ENCODE results near the gene TMEM233. TPM values are rescaled to one million over a fixed set of nuclear protein-coding genes. Genes with fewer than 3 reads are reported as not detected.

The TMEM233 gene
- polyA plus RNA-seq, 3 donors: not detected

DNA sequence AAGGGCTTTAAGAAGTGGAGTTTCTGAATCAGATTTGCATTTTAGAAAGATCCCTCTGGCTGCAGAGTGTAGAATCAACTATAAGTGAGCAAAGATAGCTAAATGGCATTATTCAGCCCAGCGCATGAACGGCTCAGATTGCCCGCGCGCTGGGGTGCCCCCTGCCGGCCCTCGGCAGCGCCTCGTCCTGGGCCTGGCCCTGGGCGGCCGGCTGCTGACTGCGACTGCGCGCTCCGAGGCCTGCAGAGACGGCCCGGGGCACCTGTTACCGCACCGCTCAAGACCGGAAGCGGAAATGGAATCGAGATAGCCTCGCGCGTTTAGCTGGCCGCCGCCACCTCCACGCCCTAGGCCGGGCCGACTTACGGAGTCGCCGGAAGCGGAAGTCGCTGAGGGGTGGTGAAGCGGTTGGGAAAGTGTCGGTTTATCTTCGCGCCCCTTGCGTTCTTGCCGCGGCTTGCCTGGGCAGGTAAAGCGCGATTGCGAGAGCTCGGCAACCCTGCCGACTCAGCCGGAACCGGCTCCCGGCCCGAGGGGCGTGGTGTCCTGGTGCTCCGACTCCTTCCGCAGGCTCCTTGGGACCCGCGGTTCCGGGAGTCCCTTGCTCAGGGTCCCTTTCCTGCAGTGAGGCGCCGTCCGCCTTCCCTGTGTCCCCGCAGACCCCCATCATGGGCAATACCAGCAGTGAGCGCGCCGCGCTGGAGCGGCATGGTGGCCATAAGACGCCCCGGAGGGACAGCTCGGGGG, 74.2 kb downstream of the TMEM233 start, which contains the start of gene PRKAB1:
Gene PRKAB1, plus strand, starts transcription at position 557 of the 747 bp plus-strand sequence. Its CDS starts 112 bp downstream, at position 669.
- H3K9ac ChIP-seq (ENCODE audit: insufficient read depth, low read length, poor library complexity, severe bottlenecking): peak within 1 kb of the TSS; percentile 97
- peaks cover 8% of the 10 kb centered on the region for H4K20me1 ChIP-seq (ENCODE audit: insufficient read depth, low read length)
- peaks cover 0 to 2% (median 2%) of the 10 kb centered on the region in 3 donors for H3K27me3 Mint-ChIP-seq (ENCODE audit: low read depth in 3 of 3)
- H3K36me3 Mint-ChIP-seq: peaks cover 27 to 28% of the 10 kb centered on the region in 2 donors
- H2AFZ ChIP-seq (ENCODE audit: insufficient read depth, low read depth, low read length, poor library complexity, severe bottlenecking): peak within 1 kb of the TSS; percentile 99
- peaks cover 35% of the 10 kb centered on the region for H3K4me1 Mint-ChIP-seq
- H3K27ac Mint-ChIP-seq: peak within 1 kb of the TSS; percentile 88 to 96 (median 92)
- peak within 1 kb of the TSS; percentile 88 to 92 for H3K4me3 Mint-ChIP-seq
- peaks cover 0 to 3% (median 0%) of the 10 kb centered on the region in 7 donors for H3K9me3 Mint-ChIP-seq
- peak within 1 kb of the TSS; percentile 87 for H3K4me2 ChIP-seq (replicated peaks; ENCODE audit: extremely low read depth, low read length, poor library complexity, severe bottlenecking)
- intact Hi-C loops (cut with micrococcal nuclease): no loop called here
- H3K79me2 ChIP-seq (ENCODE audit: insufficient read depth, low read length): peaks cover 59% of the 10 kb centered on the region
- H3K27me3 ChIP-seq (ENCODE audit: control insufficient read depth in 2 of 2, insufficient read depth in 2 of 2, low read length in 2 of 2): no peaks in the 10 kb centered on the region
- H3K4me3 ChIP-seq (replicated peaks in 1 of 3; ENCODE audit: low read depth in 2 of 3, low read length in 3 of 3): peak within 1 kb of the TSS; percentile 74 to 98 (median 93)
- peaks cover 28 to 37% of the 10 kb centered on the region in 2 donors for H3K4me1 ChIP-seq (ENCODE audit: control insufficient read depth in 1 of 2, insufficient read depth in 2 of 2, low read length in 2 of 2)
- TF ChIP-seq, protein P1, sequence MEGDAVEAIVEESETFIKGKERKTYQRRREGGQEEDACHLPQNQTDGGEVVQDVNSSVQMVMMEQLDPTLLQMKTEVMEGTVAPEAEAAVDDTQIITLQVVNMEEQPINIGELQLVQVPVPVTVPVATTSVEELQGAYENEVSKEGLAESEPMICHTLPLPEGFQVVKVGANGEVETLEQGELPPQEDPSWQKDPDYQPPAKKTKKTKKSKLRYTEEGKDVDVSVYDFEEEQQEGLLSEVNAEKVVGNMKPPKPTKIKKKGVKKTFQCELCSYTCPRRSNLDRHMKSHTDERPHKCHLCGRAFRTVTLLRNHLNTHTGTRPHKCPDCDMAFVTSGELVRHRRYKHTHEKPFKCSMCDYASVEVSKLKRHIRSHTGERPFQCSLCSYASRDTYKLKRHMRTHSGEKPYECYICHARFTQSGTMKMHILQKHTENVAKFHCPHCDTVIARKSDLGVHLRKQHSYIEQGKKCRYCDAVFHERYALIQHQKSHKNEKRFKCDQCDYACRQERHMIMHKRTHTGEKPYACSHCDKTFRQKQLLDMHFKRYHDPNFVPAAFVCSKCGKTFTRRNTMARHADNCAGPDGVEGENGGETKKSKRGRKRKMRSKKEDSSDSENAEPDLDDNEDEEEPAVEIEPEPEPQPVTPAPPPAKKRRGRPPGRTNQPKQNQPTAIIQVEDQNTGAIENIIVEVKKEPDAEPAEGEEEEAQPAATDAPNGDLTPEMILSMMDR (IDR thresholded peaks at IDR 0.05): peak; percentile 91
- peaks cover 22 to 32% of the 10 kb centered on the region in 2 donors for H3K36me3 ChIP-seq (replicated peaks in 1 of 2; ENCODE audit: control insufficient read depth in 1 of 2, insufficient read depth in 2 of 2, low read length in 2 of 2)
- no peaks in the 10 kb centered on the region for H3K9me3 ChIP-seq (replicated peaks in 1 of 2; ENCODE audit: control insufficient read depth in 1 of 2, insufficient read depth in 1 of 2, low read length in 2 of 2)
- peak within 1 kb of the TSS; percentile 90 to 95 for H3K27ac ChIP-seq (ENCODE audit: low read depth in 1 of 2, low read length in 2 of 2)
- DNase-seq: peak; percentile 97 to 99 (median 98)
- WGBS (ENCODE audit: insufficient coverage): under 1% methylated on average over 63 of the region's 69 CpGs

DNA sequence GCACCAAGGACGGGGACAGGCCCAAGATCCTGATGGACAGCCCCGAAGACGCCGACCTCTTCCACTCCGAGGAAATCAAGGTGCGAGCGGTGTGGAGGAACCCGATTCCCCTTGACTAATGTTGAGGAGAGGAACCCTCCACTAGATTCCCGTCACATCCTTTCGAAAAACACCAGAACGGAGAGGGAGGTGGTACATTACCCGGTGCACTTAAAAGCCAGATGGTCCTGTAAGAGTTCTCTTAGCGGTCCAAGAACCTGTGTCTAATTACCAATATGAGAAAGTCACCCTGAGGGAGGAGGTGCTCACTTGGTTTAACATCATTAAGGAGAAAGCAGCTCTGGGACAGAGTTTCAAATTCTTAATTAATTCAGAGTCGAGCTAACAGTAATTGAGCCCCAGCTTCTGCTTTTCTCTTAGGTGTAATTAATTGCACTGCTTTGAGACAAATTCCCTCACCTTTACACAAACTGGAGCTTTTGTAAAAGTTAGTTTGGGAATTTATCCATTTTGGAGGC, 74.8 kb downstream of the TMEM233 start:
- peaks cover 59% of the 10 kb centered on the region for H3K79me2 ChIP-seq (ENCODE audit: insufficient read depth, low read length)
- H3K4me2 ChIP-seq (replicated peaks; ENCODE audit: extremely low read depth, low read length, poor library complexity, severe bottlenecking): peak overlapping the region; percentile 87
- H3K4me1 ChIP-seq (ENCODE audit: control insufficient read depth in 1 of 2, insufficient read depth in 2 of 2, low read length in 2 of 2): peaks cover 28 to 42% of the 10 kb centered on the region in 2 donors
- intact Hi-C loops (cut with micrococcal nuclease): no loop called here
- Mint-ChIP-seq H3K4me3 (peak overlapping the region; percentile 88 to 92), H3K36me3 (peaks cover 33 to 34% of the 10 kb centered on the region in 2 donors), H3K27ac (peak overlapping the region; percentile 88 to 96 (median 92)), H3K4me1 (peaks cover 40% of the 10 kb centered on the region), H3K27me3 (ENCODE audit: low read depth in 3 of 3) (peaks cover 0 to 2% (median 0%) of the 10 kb centered on the region in 3 donors), H3K9me3 (peaks cover 0 to 3% (median 0%) of the 10 kb centered on the region in 7 donors)
- peak overlapping the region; percentile 97 for H3K9ac ChIP-seq (ENCODE audit: insufficient read depth, low read length, poor library complexity, severe bottlenecking)
- H3K27me3 ChIP-seq (ENCODE audit: control insufficient read depth in 2 of 2, insufficient read depth in 2 of 2, low read length in 2 of 2): no peaks in the 10 kb centered on the region
- H3K4me3 ChIP-seq (replicated peaks in 1 of 3; ENCODE audit: low read depth in 2 of 3, low read length in 3 of 3): peak overlapping the region; percentile 74 to 98 (median 93)
- peak overlapping the region; percentile 90 to 95 for H3K27ac ChIP-seq (ENCODE audit: low read depth in 1 of 2, low read length in 2 of 2)
- TF ChIP-seq, protein P1 (IDR thresholded peaks at IDR 0.05): no peak
- H3K9me3 ChIP-seq (replicated peaks in 1 of 2; ENCODE audit: control insufficient read depth in 1 of 2, insufficient read depth in 1 of 2, low read length in 2 of 2): no peaks in the 10 kb centered on the region
- peaks cover 9% of the 10 kb centered on the region for H4K20me1 ChIP-seq (ENCODE audit: insufficient read depth, low read length)
- DNase-seq: peak in 1 of 3 donors; percentile 8
- H2AFZ ChIP-seq (ENCODE audit: insufficient read depth, low read depth, low read length, poor library complexity, severe bottlenecking): peak overlapping the region; percentile 99
- H3K36me3 ChIP-seq (replicated peaks in 1 of 2; ENCODE audit: control insufficient read depth in 1 of 2, insufficient read depth in 2 of 2, low read length in 2 of 2): peaks cover 28 to 38% of the 10 kb centered on the region in 2 donors
- WGBS (ENCODE audit: insufficient coverage): 10% methylated on average over 4 of the region's 14 CpGs
